Measurements from ENCODE around the gene LRRC1.

GRCh38 chr6:53917464-53917842, 122.6 kb downstream of the LRRC1 start:
- no peak for TF ChIP-seq POLR2A (IDR thresholded peaks at IDR 0.05; ENCODE audit: low read depth)
- no peak for TF ChIP-seq CTCF (IDR thresholded peaks at IDR 0.05)
- no peak for TF ChIP-seq POLR2AphosphoS5 (IDR thresholded peaks at IDR 0.05)

Data from esophagus muscularis mucosa (tissue), 3 donors.